LNCaP clone FGC (cell line): ENCODE results near the gene TAGAP.

Source experiments
- DNase-seq: peaks from one replicate; pipeline ENCODE4 v3.0.0-alpha.2; 2011; ENCODE audit warnings: low read depth
- H3K4me3 ChIP-seq: 2 replicates; pipeline ENCODE4 v1.5.1; 2011; ENCODE audit warnings: mild to moderate bottlenecking, low read depth, low read length, control low read depth
- CTCF ChIP-seq: IDR thresholded peaks from 2 replicates; pipeline ENCODE4 v1.5.1; 2012; ENCODE audit warnings: mild to moderate bottlenecking; ENCODE audit not compliant: control insufficient read depth, insufficient read depth; ENCODE audit errors: extremely low read depth

Gene TAGAP

GRCh38 chr6:159045801-159046200 lies 1.0 kb upstream of the TAGAP start:
- DNase-seq: no peak
- TF ChIP-seq CTCF: no peak
- no peak overlapping the region for H3K4me3 ChIP-seq

DNA sequence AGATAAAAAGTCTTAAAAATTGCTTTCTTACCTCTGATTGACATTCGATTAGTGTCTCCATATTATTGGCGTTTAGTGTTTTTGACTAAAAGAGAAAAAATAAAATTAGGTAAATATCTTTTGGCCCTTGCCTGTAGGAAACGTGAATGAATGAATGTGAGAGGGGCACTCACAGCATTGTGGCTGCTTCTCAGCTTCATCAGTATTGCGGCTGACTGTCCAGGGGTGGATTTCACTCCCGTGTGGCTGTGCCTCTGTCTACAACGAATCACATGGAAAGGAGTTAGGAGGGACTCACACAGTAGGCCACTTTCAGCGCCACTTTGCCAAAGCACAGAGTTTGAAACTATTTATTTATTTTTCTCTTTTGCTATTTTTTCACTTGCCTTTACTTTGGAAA lies 844 bp downstream of the TAGAP start:
- DNase-seq: no peak

GRCh38 chr6:159043251-159043650 lies 1.5 kb downstream of the TAGAP start:
- TF ChIP-seq CTCF: no peak
- no peak for DNase-seq
- no peak overlapping the region for H3K4me3 ChIP-seq

More for the DNA sequence above, 844 bp downstream of the TAGAP start:
- H3K4me3 ChIP-seq: no peak overlapping the region
- no peak for TF ChIP-seq CTCF

GRCh38 chr6:159042826-159043181 lies 2.0 kb downstream of the TAGAP start:
- no peak for TF ChIP-seq CTCF
- DNase-seq: no peak
- no peak overlapping the region for H3K4me3 ChIP-seq

- DNase-seq: no peak
- TF ChIP-seq CTCF: peak; percentile 80
- no peak overlapping the region for H3K4me3 ChIP-seq
These were observed 2.6 kb downstream of the TAGAP start for GRCh38 chr6:159042003-159042825.

DNA sequence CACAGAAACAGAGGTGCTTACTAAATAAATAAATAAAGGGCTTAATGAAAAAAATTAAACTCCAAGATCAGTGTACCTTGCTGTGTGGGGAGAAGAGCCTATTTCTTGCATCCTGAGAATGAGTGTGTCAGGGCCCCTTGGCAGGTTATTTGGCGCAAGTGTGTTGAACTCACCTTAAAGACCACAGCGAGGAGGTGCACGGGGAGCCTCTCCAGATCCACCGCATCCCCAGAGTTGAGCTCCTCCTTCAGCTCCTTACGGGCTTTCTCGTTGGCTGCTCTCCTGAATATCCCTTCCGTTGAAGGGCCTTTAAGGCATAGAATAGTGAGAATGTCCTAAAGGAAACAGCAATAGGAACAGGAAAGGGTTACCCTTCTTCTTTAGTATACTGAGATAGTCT lies 3.6 kb downstream of the TAGAP start:
- no peak for DNase-seq
- H3K4me3 ChIP-seq: no peak overlapping the region
- TF ChIP-seq CTCF: no peak

GRCh38 chr6:159039885-159040258 lies 4.9 kb downstream of the TAGAP start:
- no peak for TF ChIP-seq CTCF
- DNase-seq: no peak

More at GRCh38 chr6:159039885-159040258, 4.9 kb downstream of the TAGAP start:
- no peak overlapping the region for H3K4me3 ChIP-seq
